ENCODE data around the gene PSMB7.
A peak's percentile ranks its signal among the peaks of the same experiment; 100 is the strongest.

Gene PSMB7

DNA sequence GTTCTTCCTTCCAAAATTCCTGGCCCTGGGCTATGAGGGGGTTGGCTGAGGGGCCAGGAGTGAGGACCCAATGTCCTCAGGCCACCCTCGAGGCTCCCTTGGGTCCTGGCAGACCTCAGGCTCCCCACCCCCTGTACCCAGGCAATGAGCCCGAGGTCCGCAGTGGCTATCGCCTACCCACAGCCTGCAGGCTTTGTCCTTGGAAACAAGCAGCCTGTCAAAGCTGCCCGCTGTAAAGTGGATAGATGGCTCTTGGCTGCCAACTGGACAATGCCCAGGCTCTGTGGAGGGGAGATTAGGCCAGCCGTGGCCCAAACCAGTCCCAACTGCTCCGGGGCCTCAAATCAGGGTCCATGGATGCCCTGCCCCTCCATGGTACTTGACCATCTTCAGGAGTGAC, 32.8 kb upstream of the PSMB7 start:
- Histone ChIP-seq H3K4me1 (ENCODE audit: control insufficient read depth, low read length) (no peaks in the 10 kb centered on the region), H3K36me3 (ENCODE audit: control insufficient read depth, low read length) (no peaks in the 10 kb centered on the region), H3F3A (ENCODE audit: control insufficient read depth, insufficient read depth) (no peaks in the 10 kb centered on the region), H3K4me2 (ENCODE audit: low read length) (no peak overlapping the region), H3K27me3 (ENCODE audit: control insufficient read depth, low read length) (no peaks in the 10 kb centered on the region), H3K9me2 (replicated peaks; ENCODE audit: control insufficient read depth, low read length) (no peaks in the 10 kb centered on the region), H4K20me1 (ENCODE audit: control insufficient read depth, insufficient read depth, low read depth, low read length) (no peaks in the 10 kb centered on the region), H3K79me2 (ENCODE audit: control insufficient read depth, low read length) (no peaks in the 10 kb centered on the region), H3K4me3 (ENCODE audit: low read length) (no peak overlapping the region), H3K9me3 (ENCODE audit: control insufficient read depth, insufficient read depth, low read length) (no peaks in the 10 kb centered on the region), H3K27ac (ENCODE audit: low read depth, low read length) (no peak overlapping the region)
- TF ChIP-seq EZH2phosphoT487 (IDR thresholded peaks at IDR 0.05; ENCODE audit: borderline replicate concordance, low read length), result no peak
- TF ChIP-seq, protein P1, sequence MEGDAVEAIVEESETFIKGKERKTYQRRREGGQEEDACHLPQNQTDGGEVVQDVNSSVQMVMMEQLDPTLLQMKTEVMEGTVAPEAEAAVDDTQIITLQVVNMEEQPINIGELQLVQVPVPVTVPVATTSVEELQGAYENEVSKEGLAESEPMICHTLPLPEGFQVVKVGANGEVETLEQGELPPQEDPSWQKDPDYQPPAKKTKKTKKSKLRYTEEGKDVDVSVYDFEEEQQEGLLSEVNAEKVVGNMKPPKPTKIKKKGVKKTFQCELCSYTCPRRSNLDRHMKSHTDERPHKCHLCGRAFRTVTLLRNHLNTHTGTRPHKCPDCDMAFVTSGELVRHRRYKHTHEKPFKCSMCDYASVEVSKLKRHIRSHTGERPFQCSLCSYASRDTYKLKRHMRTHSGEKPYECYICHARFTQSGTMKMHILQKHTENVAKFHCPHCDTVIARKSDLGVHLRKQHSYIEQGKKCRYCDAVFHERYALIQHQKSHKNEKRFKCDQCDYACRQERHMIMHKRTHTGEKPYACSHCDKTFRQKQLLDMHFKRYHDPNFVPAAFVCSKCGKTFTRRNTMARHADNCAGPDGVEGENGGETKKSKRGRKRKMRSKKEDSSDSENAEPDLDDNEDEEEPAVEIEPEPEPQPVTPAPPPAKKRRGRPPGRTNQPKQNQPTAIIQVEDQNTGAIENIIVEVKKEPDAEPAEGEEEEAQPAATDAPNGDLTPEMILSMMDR (IDR thresholded peaks at IDR 0.05; ENCODE audit: low read depth, low read length, poor library complexity, severe bottlenecking), result no peak

DNA sequence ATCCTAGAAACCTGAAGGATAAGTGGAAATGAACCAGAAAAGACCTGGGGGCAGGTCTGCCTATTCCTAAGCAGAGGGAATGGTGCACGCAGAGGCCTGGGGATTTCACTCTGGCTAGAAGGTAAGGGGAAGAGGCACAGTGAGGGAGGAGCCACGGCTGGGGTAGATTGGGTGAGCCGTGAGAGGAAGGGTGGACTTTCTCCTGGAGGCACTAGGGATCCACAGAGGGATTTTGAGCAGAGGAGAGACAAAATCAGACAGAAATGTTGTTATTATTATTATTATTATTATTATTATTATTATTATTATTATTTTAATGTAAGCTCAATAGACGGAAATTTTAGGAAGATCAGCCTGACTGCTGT, 32.0 kb upstream of the PSMB7 start:
- Histone ChIP-seq H3K4me2 (ENCODE audit: low read length) (no peak overlapping the region), H3K27me3 (ENCODE audit: control insufficient read depth, low read length) (no peaks in the 10 kb centered on the region), H4K20me1 (ENCODE audit: control insufficient read depth, insufficient read depth, low read depth, low read length) (no peaks in the 10 kb centered on the region), H3K4me1 (ENCODE audit: control insufficient read depth, low read length) (no peaks in the 10 kb centered on the region), H3K79me2 (ENCODE audit: control insufficient read depth, low read length) (no peaks in the 10 kb centered on the region), H3K36me3 (ENCODE audit: control insufficient read depth, low read length) (no peaks in the 10 kb centered on the region), H3K9me3 (ENCODE audit: control insufficient read depth, insufficient read depth, low read length) (no peaks in the 10 kb centered on the region), H3K9me2 (replicated peaks; ENCODE audit: control insufficient read depth, low read length) (no peaks in the 10 kb centered on the region), H3K27ac (ENCODE audit: low read depth, low read length) (no peak overlapping the region), H3K4me3 (ENCODE audit: low read length) (no peak overlapping the region), H3F3A (ENCODE audit: control insufficient read depth, insufficient read depth) (no peaks in the 10 kb centered on the region)
- no peak for TF ChIP-seq EZH2phosphoT487 (IDR thresholded peaks at IDR 0.05; ENCODE audit: borderline replicate concordance, low read length)
- TF ChIP-seq, protein P1 (IDR thresholded peaks at IDR 0.05; ENCODE audit: low read depth, low read length, poor library complexity, severe bottlenecking), result peak; percentile 33

GRCh38 chr9:124444166-124444565, 28.9 kb upstream of the PSMB7 start:
- no peak overlapping the region for H3K4me3 ChIP-seq (ENCODE audit: low read length)
- no peaks in the 10 kb centered on the region for H3K27me3 ChIP-seq (ENCODE audit: control insufficient read depth, low read length)
- TF ChIP-seq EZH2phosphoT487 (IDR thresholded peaks at IDR 0.05; ENCODE audit: borderline replicate concordance, low read length), result no peak
- TF ChIP-seq, protein P1 (IDR thresholded peaks at IDR 0.05; ENCODE audit: low read depth, low read length, poor library complexity, severe bottlenecking), result no peak
- no peak overlapping the region for H3K27ac ChIP-seq (ENCODE audit: low read depth, low read length)
- no peaks in the 10 kb centered on the region for H3K79me2 ChIP-seq (ENCODE audit: control insufficient read depth, low read length)
- no peaks in the 10 kb centered on the region for H3K4me1 ChIP-seq (ENCODE audit: control insufficient read depth, low read length)
- H3F3A ChIP-seq (ENCODE audit: control insufficient read depth, insufficient read depth), result no peaks in the 10 kb centered on the region
- H3K9me2 ChIP-seq (replicated peaks; ENCODE audit: control insufficient read depth, low read length), result no peaks in the 10 kb centered on the region
- no peaks in the 10 kb centered on the region for H3K36me3 ChIP-seq (ENCODE audit: control insufficient read depth, low read length)
- H3K9me3 ChIP-seq (ENCODE audit: control insufficient read depth, insufficient read depth, low read length), result no peaks in the 10 kb centered on the region
- no peaks in the 10 kb centered on the region for H4K20me1 ChIP-seq (ENCODE audit: control insufficient read depth, insufficient read depth, low read depth, low read length)
- no peak overlapping the region for H3K4me2 ChIP-seq (ENCODE audit: low read length)

DNA sequence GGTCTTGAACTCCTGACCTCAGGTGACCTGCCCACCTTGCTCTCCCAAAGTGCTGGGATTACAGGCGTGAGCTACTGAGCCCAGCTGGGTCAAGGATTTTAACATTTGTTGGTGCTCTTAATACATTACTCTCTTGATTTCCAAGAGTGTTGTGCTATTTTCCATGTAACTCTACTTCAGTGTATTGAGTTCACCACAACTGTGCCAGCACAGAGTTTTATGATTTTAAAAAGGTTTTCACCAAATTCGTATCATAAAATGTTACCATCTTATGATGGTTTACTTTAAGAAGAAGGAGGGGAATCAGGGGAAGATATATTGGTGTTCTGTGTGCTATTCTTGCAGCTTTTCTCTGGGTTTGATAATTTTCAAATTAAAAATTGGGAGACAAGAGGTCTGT, 28.4 kb upstream of the PSMB7 start:
- no peak overlapping the region for H3K4me2 ChIP-seq (ENCODE audit: low read length)
- no peaks in the 10 kb centered on the region for H3K27me3 ChIP-seq (ENCODE audit: control insufficient read depth, low read length)
- H3K9me3 ChIP-seq (ENCODE audit: control insufficient read depth, insufficient read depth, low read length), result no peaks in the 10 kb centered on the region
- no peaks in the 10 kb centered on the region for H3K79me2 ChIP-seq (ENCODE audit: control insufficient read depth, low read length)
- no peak overlapping the region for H3K27ac ChIP-seq (ENCODE audit: low read depth, low read length)
- no peaks in the 10 kb centered on the region for H3F3A ChIP-seq (ENCODE audit: control insufficient read depth, insufficient read depth)
- TF ChIP-seq EZH2phosphoT487 (IDR thresholded peaks at IDR 0.05; ENCODE audit: borderline replicate concordance, low read length), result no peak
- TF ChIP-seq, protein P1 (IDR thresholded peaks at IDR 0.05; ENCODE audit: low read depth, low read length, poor library complexity, severe bottlenecking), result no peak
- no peaks in the 10 kb centered on the region for H4K20me1 ChIP-seq (ENCODE audit: control insufficient read depth, insufficient read depth, low read depth, low read length)
- H3K4me1 ChIP-seq (ENCODE audit: control insufficient read depth, low read length), result no peaks in the 10 kb centered on the region
- no peak overlapping the region for H3K4me3 ChIP-seq (ENCODE audit: low read length)
- no peaks in the 10 kb centered on the region for H3K9me2 ChIP-seq (replicated peaks; ENCODE audit: control insufficient read depth, low read length)
- no peaks in the 10 kb centered on the region for H3K36me3 ChIP-seq (ENCODE audit: control insufficient read depth, low read length)

Measured in DOHH2 (cell line).